ENCODE measurements around the gene IGSF8.

The IGSF8 gene

DNA sequence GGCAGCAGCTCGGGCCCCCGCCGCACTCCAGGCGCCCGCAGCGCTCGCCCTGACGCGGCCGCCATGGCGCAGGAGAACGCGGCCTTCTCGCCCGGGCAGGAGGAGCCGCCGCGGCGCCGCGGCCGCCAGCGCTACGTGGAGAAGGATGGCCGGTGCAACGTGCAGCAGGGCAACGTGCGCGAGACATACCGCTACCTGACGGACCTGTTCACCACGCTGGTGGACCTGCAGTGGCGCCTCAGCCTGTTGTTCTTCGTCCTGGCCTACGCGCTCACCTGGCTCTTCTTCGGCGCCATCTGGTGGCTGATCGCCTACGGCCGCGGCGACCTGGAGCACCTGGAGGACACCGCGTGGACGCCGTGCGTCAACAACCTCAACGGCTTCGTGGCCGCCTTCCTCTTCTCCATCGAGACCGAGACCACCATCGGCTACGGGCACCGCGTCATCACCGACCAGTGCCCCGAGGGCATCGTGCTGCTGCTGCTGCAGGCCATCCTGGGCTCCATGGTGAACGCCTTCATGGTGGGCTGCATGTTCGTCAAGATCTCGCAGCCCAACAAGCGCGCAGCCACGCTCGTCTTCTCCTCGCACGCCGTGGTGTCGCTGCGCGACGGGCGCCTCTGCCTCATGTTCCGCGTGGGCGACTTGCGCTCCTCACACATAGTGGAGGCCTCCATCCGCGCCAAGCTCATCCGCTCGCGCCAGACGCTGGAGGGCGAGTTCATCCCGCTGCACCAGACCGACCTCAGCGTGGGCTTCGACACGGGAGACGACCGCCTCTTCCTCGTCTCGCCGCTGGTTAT lies 14.2 kb downstream of the IGSF8 start:
- H2AFZ ChIP-seq (ENCODE audit: low read depth, low read length) = no peak overlapping the region
- H4K20me1 ChIP-seq (ENCODE audit: insufficient read depth, low read length) = no peaks in the 10 kb centered on the region

GRCh38 chr1:160082926-160083325 lies 15.5 kb downstream of the IGSF8 start:
- Histone ChIP-seq H3K9me3 (ENCODE audit: insufficient read depth, low read length) (no peaks in the 10 kb centered on the region), H2AFZ (ENCODE audit: low read depth, low read length) (no peak overlapping the region), H3K36me3 (replicated peaks; ENCODE audit: low read depth, low read length) (no peaks in the 10 kb centered on the region), H3K4me2 (ENCODE audit: low read length) (no peak overlapping the region), H4K20me1 (ENCODE audit: insufficient read depth, low read length) (no peaks in the 10 kb centered on the region), H3K4me3 (ENCODE audit: low read length) (no peak overlapping the region), H3K27ac (ENCODE audit: low read length) (no peak overlapping the region), H3K4me1 (ENCODE audit: low read length) (peaks cover 3% of the 10 kb centered on the region), H3K9ac (ENCODE audit: low read length) (no peak overlapping the region), H3K27me3 (ENCODE audit: low read depth, low read length) (peaks cover 31% of the 10 kb centered on the region), H3K79me2 (ENCODE audit: low read length) (no peaks in the 10 kb centered on the region)
- TF ChIP-seq, protein P1, sequence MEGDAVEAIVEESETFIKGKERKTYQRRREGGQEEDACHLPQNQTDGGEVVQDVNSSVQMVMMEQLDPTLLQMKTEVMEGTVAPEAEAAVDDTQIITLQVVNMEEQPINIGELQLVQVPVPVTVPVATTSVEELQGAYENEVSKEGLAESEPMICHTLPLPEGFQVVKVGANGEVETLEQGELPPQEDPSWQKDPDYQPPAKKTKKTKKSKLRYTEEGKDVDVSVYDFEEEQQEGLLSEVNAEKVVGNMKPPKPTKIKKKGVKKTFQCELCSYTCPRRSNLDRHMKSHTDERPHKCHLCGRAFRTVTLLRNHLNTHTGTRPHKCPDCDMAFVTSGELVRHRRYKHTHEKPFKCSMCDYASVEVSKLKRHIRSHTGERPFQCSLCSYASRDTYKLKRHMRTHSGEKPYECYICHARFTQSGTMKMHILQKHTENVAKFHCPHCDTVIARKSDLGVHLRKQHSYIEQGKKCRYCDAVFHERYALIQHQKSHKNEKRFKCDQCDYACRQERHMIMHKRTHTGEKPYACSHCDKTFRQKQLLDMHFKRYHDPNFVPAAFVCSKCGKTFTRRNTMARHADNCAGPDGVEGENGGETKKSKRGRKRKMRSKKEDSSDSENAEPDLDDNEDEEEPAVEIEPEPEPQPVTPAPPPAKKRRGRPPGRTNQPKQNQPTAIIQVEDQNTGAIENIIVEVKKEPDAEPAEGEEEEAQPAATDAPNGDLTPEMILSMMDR (IDR thresholded peaks at IDR 0.05; ENCODE audit: low read depth, low read length) = no peak
- TF ChIP-seq EZH2phosphoT487 (IDR thresholded peaks at IDR 0.05; ENCODE audit: low read depth) = no peak

More for the DNA sequence above, 14.2 kb downstream of the IGSF8 start:
- H3K4me1 ChIP-seq (ENCODE audit: low read length) = no peaks in the 10 kb centered on the region
- H3K27ac ChIP-seq (ENCODE audit: low read length) = no peak overlapping the region
- H3K4me2 ChIP-seq (ENCODE audit: low read length) = no peak overlapping the region
- no peaks in the 10 kb centered on the region for H3K36me3 ChIP-seq (replicated peaks; ENCODE audit: low read depth, low read length)
- no peak overlapping the region for H3K4me3 ChIP-seq (ENCODE audit: low read length)
- peaks cover 27% of the 10 kb centered on the region for H3K27me3 ChIP-seq (ENCODE audit: low read depth, low read length)
- H3K9me3 ChIP-seq (ENCODE audit: insufficient read depth, low read length) = no peaks in the 10 kb centered on the region
- H3K79me2 ChIP-seq (ENCODE audit: low read length) = no peaks in the 10 kb centered on the region
- TF ChIP-seq, protein P1 (IDR thresholded peaks at IDR 0.05; ENCODE audit: low read depth, low read length) = peak; percentile 55
- no peak for TF ChIP-seq EZH2phosphoT487 (IDR thresholded peaks at IDR 0.05; ENCODE audit: low read depth)
- H3K9ac ChIP-seq (ENCODE audit: low read length) = no peak overlapping the region

DNA sequence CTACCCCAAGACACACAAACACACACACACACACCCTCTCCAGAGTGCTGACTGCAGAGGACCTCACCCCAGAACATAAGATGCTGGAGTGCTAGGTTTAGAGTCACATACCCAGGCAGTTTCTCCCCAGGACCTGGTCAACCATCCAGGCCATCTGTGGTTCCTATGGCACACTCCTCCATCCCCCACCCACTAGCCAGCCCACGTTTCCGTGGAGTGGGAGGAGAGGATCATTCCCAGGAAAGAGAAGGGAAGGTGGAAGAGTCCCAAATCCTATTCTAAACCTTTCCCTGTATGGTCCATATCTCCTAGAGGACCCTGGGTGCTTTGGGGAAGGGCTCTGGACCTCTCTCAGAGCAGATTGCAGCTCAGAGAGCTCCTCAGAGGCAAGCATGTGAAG lies 15.9 kb downstream of the IGSF8 start:
- Histone ChIP-seq H3K79me2 (ENCODE audit: low read length) (no peaks in the 10 kb centered on the region), H3K27ac (ENCODE audit: low read length) (no peak overlapping the region), H3K27me3 (ENCODE audit: low read depth, low read length) (peaks cover 31% of the 10 kb centered on the region), H3K4me2 (ENCODE audit: low read length) (no peak overlapping the region), H3K9ac (ENCODE audit: low read length) (no peak overlapping the region), H3K36me3 (replicated peaks; ENCODE audit: low read depth, low read length) (no peaks in the 10 kb centered on the region), H3K4me3 (ENCODE audit: low read length) (no peak overlapping the region), H2AFZ (ENCODE audit: low read depth, low read length) (no peak overlapping the region), H4K20me1 (ENCODE audit: insufficient read depth, low read length) (no peaks in the 10 kb centered on the region), H3K4me1 (ENCODE audit: low read length) (peaks cover 3% of the 10 kb centered on the region), H3K9me3 (ENCODE audit: insufficient read depth, low read length) (no peaks in the 10 kb centered on the region)
- TF ChIP-seq, protein P1 (IDR thresholded peaks at IDR 0.05; ENCODE audit: low read depth, low read length) = no peak
- no peak for TF ChIP-seq EZH2phosphoT487 (IDR thresholded peaks at IDR 0.05; ENCODE audit: low read depth)

DNA sequence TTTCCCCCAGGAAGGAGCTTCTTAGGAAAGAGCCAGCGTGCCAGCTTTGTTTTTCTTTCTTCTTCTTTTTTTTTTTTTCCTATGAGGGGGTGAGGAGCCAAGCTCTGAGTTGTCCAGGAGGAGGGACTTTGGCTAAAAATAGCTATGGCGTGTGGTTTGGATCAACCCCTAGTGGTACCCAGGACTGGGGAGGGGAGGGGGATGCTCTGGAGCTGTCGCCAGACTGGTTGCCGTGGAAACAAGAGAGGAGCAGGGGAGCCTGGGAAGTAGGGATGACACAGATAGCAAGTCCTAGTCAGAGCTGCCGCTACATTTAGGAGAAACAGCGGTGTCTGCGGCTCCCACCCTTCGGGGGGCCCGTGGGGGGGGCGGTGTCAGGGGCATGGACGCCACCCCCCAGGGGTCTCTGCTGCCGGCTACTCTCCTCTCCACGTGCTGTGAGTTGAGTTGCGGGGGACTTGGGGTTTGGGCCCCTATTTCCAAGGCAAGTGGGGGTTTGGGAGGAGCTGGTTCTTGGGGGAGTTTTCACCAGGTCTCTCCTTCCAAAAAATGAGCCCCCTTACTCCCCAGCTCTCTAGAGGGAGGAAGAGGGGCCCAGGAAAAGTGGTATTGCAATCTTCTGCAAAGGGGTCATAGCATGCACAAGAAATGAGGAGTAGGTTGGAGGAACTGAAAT lies 17.0 kb downstream of the IGSF8 start, which contains the start of gene KCNJ9:
Gene KCNJ9 (plus strand): TSS at position 278 of the 676 bp plus-strand sequence. CDS start 2,493 bp downstream, outside the sequence.
- Histone ChIP-seq H3K4me3 (ENCODE audit: low read length) (no peak within 1 kb of the TSS), H3K4me2 (ENCODE audit: low read length) (no peak within 1 kb of the TSS), H3K9me3 (ENCODE audit: insufficient read depth, low read length) (no peaks in the 10 kb centered on the region), H3K36me3 (replicated peaks; ENCODE audit: low read depth, low read length) (no peaks in the 10 kb centered on the region), H3K27ac (ENCODE audit: low read length) (no peak within 1 kb of the TSS), H3K9ac (ENCODE audit: low read length) (no peak within 1 kb of the TSS), H3K79me2 (ENCODE audit: low read length) (no peaks in the 10 kb centered on the region), H4K20me1 (ENCODE audit: insufficient read depth, low read length) (no peaks in the 10 kb centered on the region), H3K27me3 (ENCODE audit: low read depth, low read length) (peaks cover 34% of the 10 kb centered on the region), H2AFZ (ENCODE audit: low read depth, low read length) (no peak within 1 kb of the TSS), H3K4me1 (ENCODE audit: low read length) (peaks cover 3% of the 10 kb centered on the region)
- TF ChIP-seq, protein P1 (IDR thresholded peaks at IDR 0.05; ENCODE audit: low read depth, low read length) = no peak
- no peak for TF ChIP-seq EZH2phosphoT487 (IDR thresholded peaks at IDR 0.05; ENCODE audit: low read depth)
